Epidermal melanocyte (primary cell): ENCODE measurements around the gene SLC9A9.

ENCODE experiments used
- DNase-seq: peaks from one replicate; pipeline ENCODE4 v3.0.0; 2011; ENCODE audit warnings: low spot score; ENCODE audit not compliant: insufficient read length

SLC9A9 gene

DNA sequence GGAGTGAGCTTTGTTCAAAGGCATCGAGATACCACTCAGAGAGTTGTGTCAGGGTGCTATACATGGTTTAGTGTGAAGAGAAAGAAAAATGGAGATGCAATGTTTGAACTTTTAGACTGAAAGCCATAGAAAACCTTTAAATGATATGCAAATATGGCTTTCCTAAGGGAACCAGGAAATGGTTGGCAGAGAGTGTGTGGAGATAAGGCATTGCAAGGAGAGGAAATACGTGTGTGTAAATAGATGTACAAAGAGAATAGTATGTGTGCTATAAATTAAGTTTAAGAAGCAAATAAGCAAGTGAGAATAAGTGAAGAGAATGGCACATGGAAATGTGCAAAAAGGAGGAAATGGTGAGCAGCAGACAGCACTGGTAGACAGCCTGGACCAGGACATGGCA, 198.1 kb downstream of the SLC9A9 start:
- no peak for DNase-seq

GRCh38 chr3:143648708-143649107, 199.6 kb downstream of the SLC9A9 start:
- DNase-seq = no peak

- DNase-seq = no peak
Measured at GRCh38 chr3:143648218-143648617, 200.1 kb downstream of the SLC9A9 start.

- peak; percentile 80 for DNase-seq
Measured at GRCh38 chr3:143644370-143645089, 203.7 kb downstream of the SLC9A9 start.

DNA sequence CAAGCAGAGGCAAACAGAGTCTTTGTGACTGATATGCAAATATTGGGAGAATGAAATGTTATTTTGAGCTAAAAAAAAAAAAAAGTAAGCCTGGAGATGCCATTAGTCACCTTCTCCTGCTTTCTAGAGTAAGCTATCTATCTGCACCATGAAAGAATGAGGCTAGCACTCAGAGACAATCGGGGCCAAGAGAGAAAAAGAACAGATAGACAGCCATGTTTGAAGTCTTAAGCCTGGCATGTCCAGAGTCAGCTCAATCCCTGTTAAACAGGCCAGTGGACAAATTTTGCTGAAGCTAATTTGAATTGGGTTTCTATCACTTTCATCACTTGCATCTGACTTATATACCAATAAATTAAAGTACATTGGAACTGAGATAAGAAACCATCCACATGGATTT, 204.4 kb downstream of the SLC9A9 start:
- no peak for DNase-seq

GRCh38 chr3:143640774-143641173, 207.5 kb downstream of the SLC9A9 start:
- no peak for DNase-seq

DNA sequence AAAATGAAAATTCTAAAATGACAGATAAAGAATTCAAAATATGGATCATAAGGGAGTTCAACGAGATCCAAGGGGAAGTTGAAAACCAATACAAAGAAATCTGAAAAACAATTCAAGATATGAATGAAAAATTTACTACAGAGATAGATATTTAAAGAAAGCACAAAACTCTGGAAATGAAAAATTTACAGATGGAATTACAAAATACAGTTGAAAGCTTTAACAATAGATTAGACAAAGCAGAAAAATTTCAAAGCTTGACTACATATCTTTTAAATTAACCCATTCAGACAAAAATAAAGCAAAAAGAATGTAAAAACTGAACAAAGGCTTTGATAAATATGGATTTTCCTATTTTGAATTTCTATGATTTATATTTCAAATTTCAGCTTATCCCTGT, 211.1 kb downstream of the SLC9A9 start:
- DNase-seq = no peak

DNA sequence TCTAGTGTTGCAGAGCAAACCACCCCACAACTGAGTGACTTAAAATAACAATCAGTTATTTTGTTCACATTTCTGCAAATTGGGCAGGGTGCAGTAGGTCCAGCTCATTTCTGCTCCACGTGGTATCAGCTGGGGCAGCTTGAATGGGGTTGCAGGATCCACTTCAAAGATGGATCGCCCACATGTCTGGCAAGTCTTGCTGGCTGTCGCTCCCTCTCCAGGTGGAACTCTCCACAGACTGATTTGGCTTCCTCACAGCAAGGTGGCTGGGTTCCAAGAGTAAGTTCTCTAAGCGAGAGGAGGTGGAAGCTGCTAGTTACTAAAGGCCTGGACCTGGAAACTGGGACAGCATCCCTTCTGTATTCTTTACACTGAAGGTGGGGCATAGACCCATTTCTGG, 213.3 kb downstream of the SLC9A9 start:
- no peak for DNase-seq

GRCh38 chr3:143634427-143634826, 213.8 kb downstream of the SLC9A9 start:
- no peak for DNase-seq

DNA sequence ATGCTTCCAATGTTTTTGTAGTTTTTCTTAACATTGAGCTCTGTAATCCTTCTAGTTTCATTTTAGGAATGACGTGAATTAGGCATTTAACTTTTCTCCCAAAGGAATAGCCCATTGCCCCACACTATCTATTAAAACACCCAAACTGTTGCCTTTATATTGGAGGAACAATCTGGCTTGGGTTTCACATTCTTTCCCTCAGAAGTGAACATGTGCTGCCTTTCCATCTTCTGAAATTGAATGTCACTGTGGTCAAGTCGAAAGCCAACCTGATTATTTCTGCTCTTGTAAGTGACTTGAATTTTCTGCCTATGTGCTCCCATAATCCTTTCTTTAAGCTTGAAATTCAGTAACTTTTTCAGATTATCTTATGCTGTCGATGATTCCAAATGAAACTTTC, 214.5 kb downstream of the SLC9A9 start:
- no peak for DNase-seq

GRCh38 chr3:143629726-143630125, 218.5 kb downstream of the SLC9A9 start:
- DNase-seq = no peak

GRCh38 chr3:143628971-143629370, 219.3 kb downstream of the SLC9A9 start:
- no peak for DNase-seq

DNA sequence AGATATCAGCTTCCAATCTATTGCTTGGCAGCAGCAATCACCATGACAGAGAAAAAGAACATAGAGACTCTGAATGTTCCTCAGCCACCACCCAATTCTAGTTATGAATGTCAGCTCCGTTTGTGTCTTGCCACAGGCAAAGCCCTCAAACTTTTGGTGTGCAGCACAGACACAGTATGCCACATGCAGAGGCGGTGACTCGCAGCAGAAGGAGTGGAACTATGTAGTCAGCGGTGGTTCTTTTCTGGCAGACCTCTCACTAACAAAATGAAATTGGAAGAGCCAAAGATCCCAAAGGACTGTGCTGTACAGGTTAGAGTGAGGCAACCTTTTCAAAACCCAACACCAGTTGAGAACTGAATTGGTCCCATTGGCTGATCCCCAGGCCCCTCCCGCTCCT, 220.9 kb downstream of the SLC9A9 start:
- no peak for DNase-seq

DNA sequence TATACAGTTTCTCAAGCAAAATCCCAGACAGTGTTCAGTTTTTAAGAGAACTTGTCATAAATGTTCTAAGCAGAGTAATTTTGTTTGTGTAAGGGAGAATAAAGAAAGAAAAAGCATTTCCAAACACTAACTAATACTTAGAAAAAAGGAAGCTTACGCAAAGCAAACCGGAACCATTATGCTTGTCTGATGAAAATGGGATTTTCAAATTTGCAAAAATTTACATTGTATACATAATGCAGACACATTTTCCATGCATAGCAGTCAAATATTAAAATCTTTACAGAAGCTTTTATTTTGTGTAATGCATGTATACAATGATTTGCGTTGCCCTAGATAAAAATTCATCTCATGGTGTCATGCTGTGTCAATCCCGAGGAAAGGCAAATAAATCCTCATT, 229.0 kb downstream of the SLC9A9 start:
- DNase-seq = no peak

DNA sequence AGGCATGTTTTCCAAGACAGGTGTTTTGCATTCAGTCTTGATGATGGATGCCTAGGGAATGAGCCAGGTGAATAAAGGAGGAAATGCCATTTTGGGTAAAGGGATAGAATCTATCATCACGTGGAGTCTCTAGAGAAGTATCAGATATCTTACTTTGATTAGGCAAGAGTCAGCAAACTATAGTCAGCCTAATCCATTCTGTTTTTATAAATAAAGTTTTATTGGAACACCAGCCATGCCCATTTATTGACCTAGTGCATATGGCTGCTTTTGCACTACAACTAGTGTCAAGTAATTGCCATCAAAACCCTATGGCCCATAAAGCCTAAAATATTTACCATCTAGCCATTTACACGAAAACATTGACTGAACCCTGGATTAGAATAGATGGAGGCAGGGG, 231.2 kb downstream of the SLC9A9 start:
- DNase-seq = no peak

DNA sequence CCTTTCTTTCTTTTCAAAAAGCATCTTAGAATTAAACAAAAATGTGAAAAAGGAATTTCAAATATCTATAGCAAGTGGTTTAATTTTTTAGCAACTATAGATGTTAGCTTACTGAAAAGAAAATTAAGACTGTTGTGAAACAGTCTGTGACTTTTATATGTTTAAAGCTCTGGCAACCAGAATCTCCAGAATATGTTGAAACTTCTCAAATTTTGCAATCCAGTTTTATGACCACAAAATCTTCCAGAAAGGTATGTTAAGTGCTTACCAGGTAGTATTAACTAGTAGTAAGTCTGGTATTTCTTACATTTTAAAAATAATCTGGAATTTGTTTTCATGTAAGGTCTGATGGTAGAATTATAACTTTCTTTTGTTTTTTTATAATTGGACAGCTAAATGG, 235.0 kb downstream of the SLC9A9 start:
- DNase-seq = no peak

- DNase-seq = no peak
Measured at GRCh38 chr3:143612541-143612940, 235.7 kb downstream of the SLC9A9 start.

- no peak for DNase-seq
Measured at GRCh38 chr3:143608966-143609365, 239.3 kb downstream of the SLC9A9 start.

DNA sequence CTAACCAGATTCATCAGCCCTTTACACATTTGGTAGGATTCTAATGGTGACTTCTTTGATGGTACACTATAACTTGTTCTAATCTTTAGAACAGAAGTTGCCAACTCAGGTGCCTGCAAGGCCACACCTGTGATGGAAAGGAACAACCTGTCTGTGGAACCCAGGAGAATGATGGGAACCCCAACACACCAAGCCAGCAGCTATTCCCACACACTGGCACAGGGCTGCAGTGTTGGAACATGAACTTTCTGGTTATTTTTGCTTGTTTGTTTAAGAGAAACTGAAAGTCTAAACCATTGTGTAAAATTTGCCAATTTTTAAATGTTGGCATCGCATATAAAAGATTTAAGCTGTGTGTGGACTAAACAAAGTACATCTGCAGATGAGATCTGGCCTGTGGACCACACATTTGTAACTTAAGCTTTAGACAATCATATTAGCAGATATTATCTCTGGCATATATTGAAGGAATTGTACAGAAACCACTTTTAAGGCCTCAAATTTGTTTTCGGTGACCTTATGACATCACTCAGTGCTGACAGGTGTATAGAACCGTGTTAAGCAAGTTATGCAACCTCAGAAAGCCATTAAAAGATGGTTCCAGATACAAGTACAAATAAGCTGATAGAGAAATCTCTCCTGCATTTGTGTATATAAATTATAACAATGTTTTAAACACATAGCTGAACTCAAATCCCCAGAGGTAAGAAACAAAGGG, 242.9 kb downstream of the SLC9A9 start:
- no peak for DNase-seq

DNA sequence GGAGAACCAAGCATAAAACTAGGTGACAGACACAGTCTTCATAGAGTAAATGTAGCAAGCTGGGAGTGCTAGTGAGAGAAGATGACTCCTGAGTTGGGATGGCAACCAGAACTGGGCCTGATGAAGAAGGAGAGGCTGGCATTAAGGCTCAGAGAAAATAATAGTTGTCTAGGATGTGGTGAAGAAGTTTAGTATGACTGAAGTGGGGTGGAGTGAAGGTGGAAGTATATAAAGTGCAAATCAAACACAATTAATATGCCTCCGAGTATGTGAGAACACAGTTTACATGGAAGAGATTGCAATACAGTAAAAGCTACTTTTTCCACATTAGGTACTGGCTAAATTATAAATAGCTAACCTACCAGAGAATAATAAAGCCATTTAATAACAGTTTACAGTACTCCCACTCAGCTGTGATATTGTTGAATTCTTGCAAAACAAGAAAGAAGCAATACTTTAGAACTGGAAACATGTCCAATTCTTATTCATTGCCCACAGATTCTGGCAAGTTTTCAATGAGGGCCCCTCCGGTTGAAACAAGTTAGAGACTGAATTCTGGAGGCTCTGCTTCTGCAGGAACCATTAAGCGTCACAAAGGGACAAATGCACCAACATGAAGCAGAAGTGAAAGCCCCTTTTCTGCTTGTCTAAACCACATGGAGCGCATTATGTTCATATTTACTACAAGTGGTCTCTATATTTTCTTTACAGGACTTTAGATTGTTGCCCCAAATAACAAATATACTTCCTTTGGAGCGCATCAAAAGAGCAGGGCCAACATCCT, 243.7 kb downstream of the SLC9A9 start:
- no peak for DNase-seq

GRCh38 chr3:143603774-143604173, 244.5 kb downstream of the SLC9A9 start:
- no peak for DNase-seq

GRCh38 chr3:143601723-143602484, 246.4 kb downstream of the SLC9A9 start:
- no peak for DNase-seq
